Upper lobe of left lung (tissue), 6 donors: Measurements from ENCODE around the gene SCAND1. TPM values are rescaled to one million over a fixed set of nuclear protein-coding genes. Genes with fewer than 3 reads are reported as not detected.
"Not testable (repeated sequence)": the region's sequence is repeated elsewhere in the genome, so short reads cannot be mapped to it uniquely, and the experiment has no call there.

Experiments
- ATAC-seq, 2 donors: fragments of 200-7000 bp; cut with Tn5 transposase; one replicate each; pipeline ENCODE4 v1.9.1; 2022; ENCODE audit warnings: mild to moderate bottlenecking in 2 of 2, moderate library complexity in 2 of 2; ENCODE audit not compliant: low FRiP score in 2 of 2
- DNase-seq, 2 donors: peaks; one replicate each; pipeline ENCODE4 v3.0.0-alpha.2; 2019 to 2020
- H3K27ac ChIP-seq, 4 donors: fragments of 200-600 bp; sonication (generic); one replicate each; pipeline ENCODE4 v1.5.1; 2016 to 2019
- H3K27me3 ChIP-seq, 4 donors: fragments of 200-600 bp; sonication (generic); one replicate each; pipeline ENCODE4 v1.5.1; 2017 to 2019
- H3K36me3 ChIP-seq, 4 donors: fragments of 200-600 bp; sonication (generic); one replicate each; pipeline ENCODE4 v1.5.1; 2016 to 2019
- H3K4me1 ChIP-seq, 4 donors: fragments of 200-600 bp; sonication (generic); one replicate each; pipeline ENCODE4 v1.5.1; 2018 to 2019
- H3K4me3 ChIP-seq, 4 donors: fragments of 200-600 bp; sonication (generic); one replicate each; pipeline ENCODE4 v1.5.1; 2017 to 2019; ENCODE audit warnings: mild to moderate bottlenecking in 2 of 4, moderate library complexity in 1 of 4
- H3K9me3 ChIP-seq, 4 donors: fragments of 200-600 bp; sonication (generic); one replicate each; pipeline ENCODE4 v1.5.1; 2018 to 2019
- EP300 ChIP-seq, 4 donors: sonication (generic); formaldehyde crosslinking; IDR thresholded peaks; one replicate each; pipeline ENCODE4 v1.5.1; 2017; ENCODE audit warnings: antibody characterized with exemption in 4 of 4, control low read depth in 2 of 4
- POLR2A ChIP-seq, 4 donors: fragments of 450-650 bp; IDR thresholded peaks; one replicate each; pipeline ENCODE4 v1.5.1; 2016 to 2017; ENCODE audit warnings: antibody characterized with exemption in 4 of 4, mild to moderate bottlenecking in 2 of 4
- POLR2AphosphoS5 ChIP-seq, 2 donors: sonication (generic); formaldehyde crosslinking; IDR thresholded peaks; one replicate each; pipeline ENCODE4 v1.5.1; 2017; ENCODE audit warnings: antibody characterized with exemption in 2 of 2
- WGBS, 2 donors: methylation state at CpG; one replicate each; pipeline ENCODE4 v1.1.5; 2017 to 2018; 5-methylcytosine and 5-hydroxymethylcytosine counted together
- total RNA-seq, 6 donors: library from RNA; depleted of rRNA in 4 of 6; stranded (reverse); fragments of >200 nt in 4 of 6; gene quantifications; one replicate each; pipeline versions ENCODE4 v1.1.0 to v1.2.1, GENCODE V29; 2016 to 2021
- TF ChIP-seq, protein P1 (sequence below), 6 experiments: fragments of 450-650 bp in 4 of 6; fragments of 200-600 bp in 2 of 6; sonication (generic) in 2 of 6; IDR thresholded peaks; one replicate each; pipeline ENCODE4 v1.5.1; 2016 to 2019; ENCODE audit warnings: antibody characterized with exemption in 6 of 6
- donor health status: DM: no; HTN: no; CAD: no; lungs with moderate emphysema.
- donor health status: DM: no; HTN: yes; CAD: no; lungs with severe emphysema.

SCAND1 gene
- total RNA-seq, 6 donors from 2014 or later = 51.1 to 143 (median 84.5) TPM

DNA sequence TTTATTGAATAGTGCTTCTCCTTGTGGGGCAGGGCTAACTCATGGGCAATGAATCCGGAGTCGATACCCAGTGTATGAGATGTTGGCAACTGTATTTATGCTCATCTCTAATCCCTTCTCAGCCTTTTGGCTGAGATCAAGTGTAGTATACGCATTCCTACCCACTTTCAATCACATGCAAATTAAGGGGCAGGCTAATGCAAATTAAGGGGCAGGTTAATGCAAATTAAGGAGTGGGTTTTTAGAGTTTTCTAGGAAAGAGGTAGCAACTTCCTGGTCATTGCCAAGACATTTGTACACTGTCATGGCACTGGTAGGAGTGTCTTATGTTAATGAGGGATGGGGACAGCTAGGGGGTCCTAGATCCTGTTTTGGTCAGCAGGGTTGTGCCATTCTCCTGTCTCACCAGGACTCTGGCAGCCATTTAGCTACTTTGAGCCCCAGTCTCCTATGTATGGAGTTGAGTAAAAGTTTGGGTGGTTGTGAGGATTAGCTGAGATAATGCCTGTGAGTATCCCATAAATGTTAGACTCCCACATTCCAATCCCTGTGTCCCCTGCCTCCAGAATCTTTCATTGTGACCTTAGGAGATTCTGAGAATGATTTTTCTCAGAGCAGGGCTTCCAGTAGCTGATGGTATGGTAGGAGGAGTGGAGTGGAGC lies 13.8 kb upstream of the SCAND1 start, which contains the start of gene CNBD2:
CNBD2 (plus strand) TSS at position 612 of the 662 bp plus-strand sequence. CDS start 173 bp downstream, outside the sequence.
- Histone ChIP-seq H3K9me3 (no peaks in the 10 kb centered on the region), H3K27me3 (no peaks in the 10 kb centered on the region), H3K4me1 (no peaks in the 10 kb centered on the region), H3K4me3 (no peak within 1 kb of the TSS), H3K36me3 (no peaks in the 10 kb centered on the region), H3K27ac (no peak within 1 kb of the TSS)
- no peak for DNase-seq
- no peak for ATAC-seq
- WGBS, 2 donors = 90% methylated on average over 3 of the region's 3 CpGs
- TF ChIP-seq POLR2AphosphoS5 (IDR thresholded peaks at IDR 0.05) (no peak), EP300 (IDR thresholded peaks at IDR 0.05) (no peak), POLR2A (IDR thresholded peaks at IDR 0.05) (no peak)
- TF ChIP-seq, protein P1, sequence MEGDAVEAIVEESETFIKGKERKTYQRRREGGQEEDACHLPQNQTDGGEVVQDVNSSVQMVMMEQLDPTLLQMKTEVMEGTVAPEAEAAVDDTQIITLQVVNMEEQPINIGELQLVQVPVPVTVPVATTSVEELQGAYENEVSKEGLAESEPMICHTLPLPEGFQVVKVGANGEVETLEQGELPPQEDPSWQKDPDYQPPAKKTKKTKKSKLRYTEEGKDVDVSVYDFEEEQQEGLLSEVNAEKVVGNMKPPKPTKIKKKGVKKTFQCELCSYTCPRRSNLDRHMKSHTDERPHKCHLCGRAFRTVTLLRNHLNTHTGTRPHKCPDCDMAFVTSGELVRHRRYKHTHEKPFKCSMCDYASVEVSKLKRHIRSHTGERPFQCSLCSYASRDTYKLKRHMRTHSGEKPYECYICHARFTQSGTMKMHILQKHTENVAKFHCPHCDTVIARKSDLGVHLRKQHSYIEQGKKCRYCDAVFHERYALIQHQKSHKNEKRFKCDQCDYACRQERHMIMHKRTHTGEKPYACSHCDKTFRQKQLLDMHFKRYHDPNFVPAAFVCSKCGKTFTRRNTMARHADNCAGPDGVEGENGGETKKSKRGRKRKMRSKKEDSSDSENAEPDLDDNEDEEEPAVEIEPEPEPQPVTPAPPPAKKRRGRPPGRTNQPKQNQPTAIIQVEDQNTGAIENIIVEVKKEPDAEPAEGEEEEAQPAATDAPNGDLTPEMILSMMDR (IDR thresholded peaks at IDR 0.05) = no peak

DNA sequence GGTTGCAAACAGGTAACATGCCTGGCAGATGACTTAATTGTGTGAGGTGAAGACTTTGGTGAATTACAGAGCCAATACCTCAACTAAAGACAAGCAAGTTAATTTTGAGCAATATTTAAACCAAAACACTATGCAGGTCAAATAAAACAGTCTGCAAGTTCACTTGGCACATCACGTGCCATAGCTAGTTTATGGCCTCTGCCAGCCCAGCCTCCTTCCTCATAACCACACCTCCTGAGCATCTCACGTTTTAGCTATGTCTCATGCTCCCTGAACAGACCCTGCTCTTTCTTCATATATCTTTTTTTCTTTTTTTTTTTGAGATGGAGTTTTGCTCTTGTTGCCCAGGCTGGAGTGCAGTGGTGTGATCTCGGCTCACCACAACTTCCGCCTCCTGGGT lies 9.6 kb upstream of the SCAND1 start:
- Histone ChIP-seq H3K4me1 (no peaks in the 10 kb centered on the region), H3K36me3 (no peaks in the 10 kb centered on the region), H3K27ac (no peak overlapping the region), H3K9me3 (no peaks in the 10 kb centered on the region), H3K27me3 (no peaks in the 10 kb centered on the region), H3K4me3 (no peak overlapping the region)
- DNase-seq (no peak), ATAC-seq (no peak)
- 88 to 89% methylated on average over 4 of the region's 4 CpGs for WGBS, 2 donors
- TF ChIP-seq POLR2A (IDR thresholded peaks at IDR 0.05) (no peak), EP300 (IDR thresholded peaks at IDR 0.05) (no peak), POLR2AphosphoS5 (IDR thresholded peaks at IDR 0.05) (no peak)
- TF ChIP-seq, protein P1 (IDR thresholded peaks at IDR 0.05) = no peak

DNA sequence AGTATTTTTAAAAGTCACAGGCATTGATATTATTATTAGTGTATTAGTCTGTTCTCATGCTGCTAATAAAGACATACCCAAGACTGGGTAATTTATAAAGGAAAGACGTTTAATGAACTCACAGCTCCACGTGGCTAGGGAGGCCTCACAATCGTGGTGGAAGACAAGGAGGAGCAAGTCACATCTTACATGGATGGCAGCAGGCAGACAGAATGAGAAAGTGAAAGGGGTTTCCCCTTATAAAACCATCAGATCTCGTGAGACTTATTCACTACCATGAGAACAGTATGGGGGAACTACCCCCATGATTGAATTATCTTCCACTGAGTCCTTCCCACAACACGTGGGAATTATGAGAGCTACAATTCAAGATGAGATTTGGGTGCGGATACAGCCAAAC lies 5.0 kb upstream of the SCAND1 start:
- H3K4me1 ChIP-seq = peaks cover 6 to 11% (median 6%) of the 10 kb centered on the region in 4 donors
- not testable (repeated sequence) for DNase-seq, H3K9me3 ChIP-seq, H3K27ac ChIP-seq, H3K4me3 ChIP-seq, H3K36me3 ChIP-seq, ATAC-seq, H3K27me3 ChIP-seq
- 81 to 87% methylated on average over 6 of the region's 6 CpGs for WGBS, 2 donors

DNA sequence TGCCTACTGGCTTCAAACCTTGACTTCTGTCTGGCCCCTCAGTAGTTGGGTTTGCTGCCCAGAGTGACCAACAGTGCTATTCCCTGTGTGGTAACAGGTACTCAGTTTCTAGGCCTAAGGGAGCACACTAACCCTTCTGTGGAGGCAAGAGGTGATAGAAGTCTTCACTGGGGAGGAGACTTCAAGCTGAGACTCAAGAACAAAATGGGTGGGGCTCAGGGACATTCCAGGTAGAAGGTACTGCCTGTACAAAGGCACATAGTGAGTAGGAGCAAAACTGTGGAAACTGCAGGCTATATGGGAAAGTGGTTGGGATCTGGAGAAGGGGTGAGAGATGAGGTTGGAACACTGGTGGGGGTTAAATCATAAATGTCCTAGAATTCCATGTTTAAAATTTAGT lies 2.3 kb upstream of the SCAND1 start:
- no peak overlapping the region for H3K4me3 ChIP-seq
- H3K27me3 ChIP-seq = no peaks in the 10 kb centered on the region
- H3K27ac ChIP-seq = no peak overlapping the region
- H3K4me1 ChIP-seq = peaks cover 22 to 31% (median 22%) of the 10 kb centered on the region in 4 donors
- peak in 1 of 2 donors; percentile 39 for DNase-seq
- no peak for ATAC-seq
- peaks cover 0 to 4% (median 0%) of the 10 kb centered on the region in 4 donors for H3K36me3 ChIP-seq
- H3K9me3 ChIP-seq = no peaks in the 10 kb centered on the region
- no peak for TF ChIP-seq POLR2AphosphoS5 (IDR thresholded peaks at IDR 0.05)
- TF ChIP-seq, protein P1 (IDR thresholded peaks at IDR 0.05) = no peak
- no peak for TF ChIP-seq POLR2A (IDR thresholded peaks at IDR 0.05)
- no peak for TF ChIP-seq EP300 (IDR thresholded peaks at IDR 0.05)

DNA sequence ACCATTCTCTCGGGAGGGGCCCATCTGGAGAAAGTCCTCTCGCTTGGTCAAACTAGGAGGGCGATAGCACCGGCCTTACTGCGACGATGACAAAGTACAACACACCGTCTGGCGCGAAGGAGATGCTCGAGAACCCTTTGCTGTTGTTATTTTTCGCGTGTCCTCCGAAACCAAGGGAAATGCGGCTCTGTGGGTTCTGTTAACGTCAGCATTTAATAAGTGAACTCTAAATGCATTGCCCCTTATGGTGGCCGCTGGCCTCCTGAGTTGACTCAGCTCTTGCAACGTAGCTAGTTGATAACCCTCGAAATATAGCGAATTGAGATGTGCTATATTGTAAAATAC lies 577 bp upstream of the SCAND1 start:
- H3K36me3 ChIP-seq = peaks cover 0 to 4% (median 0%) of the 10 kb centered on the region in 4 donors
- ATAC-seq (peak in 1 of 2 donors; percentile 17), DNase-seq (no peak)
- peak overlapping the region; percentile 52 to 98 (median 87) for H3K4me3 ChIP-seq
- no peaks in the 10 kb centered on the region for H3K9me3 ChIP-seq
- H3K4me1 ChIP-seq = peaks cover 22 to 31% (median 22%) of the 10 kb centered on the region in 4 donors
- H3K27ac ChIP-seq = peak overlapping the region; percentile 98 to 100 (median 100)
- H3K27me3 ChIP-seq = no peaks in the 10 kb centered on the region
- 1 to 2% methylated on average over 13 to 19 of the region's 19 CpGs for WGBS, 2 donors
- peak in 1 of 4 donors; percentile 10 for TF ChIP-seq POLR2A (IDR thresholded peaks at IDR 0.05)
- TF ChIP-seq EP300 (IDR thresholded peaks at IDR 0.05) = no peak
